H1 (cell line): Measurements from ENCODE around the gene LTA. TPM values are rescaled to one million over a fixed set of nuclear protein-coding genes. Genes with fewer than 3 reads are reported as not detected.

Source experiments
- CBX5 ChIP-seq: fragments of 300-800, 300-1000 bp; sonication (generic); IDR thresholded peaks from 2 replicates; pipeline ENCODE4 v1.7.1; 2016; ENCODE audit warnings: antibody characterized with exemption, low read length, low read depth
- CHD7 ChIP-seq: fragments of 300-600 bp; sonication (generic); IDR thresholded peaks from 2 replicates; pipeline ENCODE4 v1.7.1; 2012; ENCODE audit warnings: low read length, moderate library complexity, mild to moderate bottlenecking, inconsistent platforms; ENCODE audit not compliant: insufficient replicate concordance
- CREB1 ChIP-seq: IDR thresholded peaks from 2 replicates; pipeline ENCODE4 v1.6.1; 2012; ENCODE audit warnings: inconsistent platforms
- CTCF ChIP-seq, 3 experiments: IDR thresholded peaks; 1 replicate in 2 of 3; 2 replicates in 1 of 3; pipeline versions ENCODE4 v1.5.1 to v1.6.1; 2011; ENCODE audit warnings: low read length in 3 of 3, mild to moderate bottlenecking in 3 of 3, inconsistent platforms in 2 of 3, low read depth in 1 of 3, moderate library complexity in 1 of 3; ENCODE audit not compliant: insufficient read depth in 1 of 3; ENCODE audit errors: control extremely low read depth in 1 of 3
- EZH2 ChIP-seq: fragments of 200-600 bp; sonication (generic); IDR thresholded peaks from 2 replicates; pipeline ENCODE4 v1.7.1; 2012; ENCODE audit warnings: low read depth, mild to moderate bottlenecking, moderate library complexity, low read length, inconsistent platforms; ENCODE audit not compliant: severe bottlenecking
- FOSL1 ChIP-seq: IDR thresholded peaks from 2 replicates; pipeline ENCODE4 v1.6.1; 2011; ENCODE audit warnings: mild to moderate bottlenecking, low read depth, low read length, moderate library complexity; ENCODE audit not compliant: insufficient read depth
- POU5F1 ChIP-seq: IDR thresholded peaks from 2 replicates; pipeline ENCODE4 v1.6.1; 2011; ENCODE audit warnings: low read depth, mild to moderate bottlenecking, low read length, moderate library complexity
- TAF1 ChIP-seq: IDR thresholded peaks from 2 replicates; pipeline ENCODE4 v1.6.1; 2011; ENCODE audit warnings: mild to moderate bottlenecking, low read depth, low read length
- polyA plus RNA-seq, 7 experiments: library from polyadenylated mRNA; depleted of rRNA in 3 of 7; stranded (reverse) in 5 of 7; unstranded in 2 of 7; fragments of >200 nt in 5 of 7; fragments of 200-250 nt in 2 of 7; gene quantifications; 1 replicate in 5 of 7; 2 replicates in 1 of 7; 4 replicates in 1 of 7; pipeline versions ENCODE4 v1.2.1 to v1.2.3, GENCODE V29; 2011 to 2013; ENCODE audit warnings: missing spikeins in 2 of 7, mixed read lengths in 2 of 7
- total RNA-seq: library from RNA; stranded (reverse); fragmentation: NEBNext Ultra II Directional; extraction: Animal tissue kit (Norgen Biotek cat#: 25700); gene quantifications from 2 replicates; pipeline ENCODE4 v1.2.1, GENCODE V29; 2021

Gene LTA
- total and polyA plus RNA-seq, 2 of the 8 experiments (the other 6 are each of a cell fraction or from before 2014, with no cell fraction given) = not detected

DNA sequence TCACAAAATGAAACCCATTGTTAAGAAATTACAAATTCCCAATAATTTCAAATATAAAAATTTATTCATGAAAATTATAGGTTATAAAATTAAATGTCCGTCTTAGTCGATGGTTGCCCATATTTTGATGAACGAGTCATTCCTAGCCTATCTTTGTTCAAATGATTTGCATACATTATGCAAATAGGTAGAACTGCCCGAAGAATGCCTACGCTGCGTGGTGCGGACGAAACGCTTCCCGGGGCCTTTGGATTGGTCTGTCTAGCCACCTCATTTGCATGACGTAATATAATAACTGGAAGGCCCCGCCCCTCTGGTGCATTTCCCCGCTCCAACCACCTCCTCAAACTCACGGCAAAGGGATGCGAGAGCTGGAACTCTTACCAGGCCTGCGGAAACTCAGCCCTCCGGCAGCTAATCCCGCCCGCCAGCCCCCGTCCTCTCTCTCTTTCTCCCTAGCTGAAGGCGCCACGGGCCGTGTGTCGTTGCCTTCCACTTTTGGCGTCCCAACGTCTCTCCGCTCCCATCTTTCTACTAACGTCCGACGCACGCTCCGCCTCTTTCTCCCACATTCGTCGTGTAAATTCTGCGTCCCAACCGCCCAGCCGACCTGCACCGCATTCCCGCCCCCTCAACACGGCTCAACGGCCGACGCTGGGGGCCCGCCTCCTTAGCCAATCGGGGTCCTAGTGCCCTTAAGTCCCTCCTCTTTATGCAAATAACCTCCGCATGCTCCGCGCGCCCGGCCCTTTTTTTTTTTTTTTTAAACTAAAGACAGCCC, 47.9 kb downstream of the LTA start (continued):
- no peak for TF ChIP-seq CHD7
- peak; percentile 87 for TF ChIP-seq TAF1
- no peak for TF ChIP-seq POU5F1
- TF ChIP-seq CBX5 = no peak
- TF ChIP-seq CREB1 = peak; percentile 94
- TF ChIP-seq FOSL1 = no peak
- no peak for TF ChIP-seq EZH2
- TF ChIP-seq CTCF (IDR thresholded peaks at IDR 0.05; ENCODE audit: control extremely low read depth in 1 of 3, insufficient read depth in 1 of 3, low read depth in 1 of 3, low read length in 3 of 3) = no peak
